Measurements from ENCODE around the gene PLA2G2D.

PLA2G2D gene

GRCh38 chr1:20138346-20138745, 19.0 kb upstream of the PLA2G2D start:
- DNase-seq (ENCODE audit: low read depth in 1 of 2, low spot score in 1 of 2) = no peak
- H3K27me3 ChIP-seq (ENCODE audit: insufficient read depth, poor library complexity, severe bottlenecking) = no peaks in the 10 kb centered on the region
- H3K27ac ChIP-seq (replicated peaks) = no peak overlapping the region
- TF ChIP-seq GABPA (IDR thresholded peaks at IDR 0.05; ENCODE audit: low read depth) = no peak
- TF ChIP-seq POLR2AphosphoS5 (IDR thresholded peaks at IDR 0.05; ENCODE audit: low read depth) = no peak
- no peak for TF ChIP-seq SPI1 (IDR thresholded peaks at IDR 0.05; ENCODE audit: borderline replicate concordance, low read depth)
- TF ChIP-seq CTCF (IDR thresholded peaks at IDR 0.05; ENCODE audit: insufficient read depth, low read length) = no peak
- TF ChIP-seq REST (IDR thresholded peaks at IDR 0.05; ENCODE audit: insufficient replicate concordance, low read depth) = no peak
- H3K4me3 ChIP-seq (replicated peaks; ENCODE audit: insufficient read depth, low read length) = no peak overlapping the region

GRCh38 chr1:20137604-20138003, 18.3 kb upstream of the PLA2G2D start:
- H3K4me3 ChIP-seq (replicated peaks; ENCODE audit: insufficient read depth, low read length) = no peak overlapping the region
- H3K27me3 ChIP-seq (ENCODE audit: insufficient read depth, poor library complexity, severe bottlenecking) = no peaks in the 10 kb centered on the region
- no peak overlapping the region for H3K27ac ChIP-seq (replicated peaks)
- no peak for DNase-seq (ENCODE audit: low read depth in 1 of 2, low spot score in 1 of 2)
- TF ChIP-seq POLR2AphosphoS5 (IDR thresholded peaks at IDR 0.05; ENCODE audit: low read depth) (no peak), REST (IDR thresholded peaks at IDR 0.05; ENCODE audit: insufficient replicate concordance, low read depth) (no peak)

- TF ChIP-seq GABPA (IDR thresholded peaks at IDR 0.05; ENCODE audit: low read depth) (no peak), CTCF (IDR thresholded peaks at IDR 0.05; ENCODE audit: insufficient read depth, low read length) (no peak), SPI1 (IDR thresholded peaks at IDR 0.05; ENCODE audit: borderline replicate concordance, low read depth) (no peak), POLR2AphosphoS5 (IDR thresholded peaks at IDR 0.05; ENCODE audit: low read depth) (no peak), REST (IDR thresholded peaks at IDR 0.05; ENCODE audit: insufficient replicate concordance, low read depth) (no peak)
- no peaks in the 10 kb centered on the region for H3K27me3 ChIP-seq (ENCODE audit: insufficient read depth, poor library complexity, severe bottlenecking)
- H3K27ac ChIP-seq (replicated peaks) = no peak overlapping the region
- DNase-seq (ENCODE audit: low read depth in 1 of 2, low spot score in 1 of 2) = no peak
- H3K4me3 ChIP-seq (replicated peaks; ENCODE audit: insufficient read depth, low read length) = no peak overlapping the region
Observed at GRCh38 chr1:20137055-20137454, 17.7 kb upstream of the PLA2G2D start.

GRCh38 chr1:20136249-20136648, 16.9 kb upstream of the PLA2G2D start:
- H3K4me3 ChIP-seq (replicated peaks; ENCODE audit: insufficient read depth, low read length) = no peak overlapping the region
- H3K27me3 ChIP-seq (ENCODE audit: insufficient read depth, poor library complexity, severe bottlenecking) = no peaks in the 10 kb centered on the region
- TF ChIP-seq CTCF (IDR thresholded peaks at IDR 0.05; ENCODE audit: insufficient read depth, low read length) = no peak
- TF ChIP-seq GABPA (IDR thresholded peaks at IDR 0.05; ENCODE audit: low read depth) = no peak
- no peak for TF ChIP-seq REST (IDR thresholded peaks at IDR 0.05; ENCODE audit: insufficient replicate concordance, low read depth)
- TF ChIP-seq SPI1 (IDR thresholded peaks at IDR 0.05; ENCODE audit: borderline replicate concordance, low read depth) = no peak
- TF ChIP-seq POLR2AphosphoS5 (IDR thresholded peaks at IDR 0.05; ENCODE audit: low read depth) = no peak
- no peak for DNase-seq (ENCODE audit: low read depth in 1 of 2, low spot score in 1 of 2)
- H3K27ac ChIP-seq (replicated peaks) = no peak overlapping the region

Data from HL-60 (cell line).